H9 (cell line): Measurements from ENCODE around the gene KLHDC8A. TPM values are rescaled to one million over a fixed set of nuclear protein-coding genes. Genes with fewer than 3 reads are reported as not detected.

Source experiments
- DNase-seq: peaks from one replicate; pipeline ENCODE4 v3.0.0-alpha.2; 2017
- H2AFZ ChIP-seq: one replicate; pipeline ENCODE4 v1.6.1; 2013; ENCODE audit warnings: mild to moderate bottlenecking, low read length, control low read depth, moderate library complexity
- H2AK5ac ChIP-seq: 2 replicates; pipeline ENCODE4 v1.6.1; 2013; ENCODE audit warnings: low read length, control low read depth, mixed read lengths; ENCODE audit not compliant: insufficient read length
- H2BK120ac ChIP-seq: one replicate; pipeline ENCODE4 v1.6.1; 2013; ENCODE audit warnings: low read depth, mild to moderate bottlenecking, low read length, control low read depth, inconsistent platforms; ENCODE audit not compliant: poor library complexity, severe bottlenecking
- H2BK12ac ChIP-seq: 2 replicates; pipeline ENCODE4 v1.6.1; 2013; ENCODE audit warnings: low read length, control low read depth, mixed read lengths, low read depth; ENCODE audit not compliant: insufficient read length
- H2BK15ac ChIP-seq: 2 replicates; pipeline ENCODE4 v1.6.1; 2013; ENCODE audit warnings: low read depth, low read length, control low read depth
- H2BK20ac ChIP-seq: one replicate; pipeline ENCODE4 v1.6.1; 2013; ENCODE audit warnings: low read depth, mild to moderate bottlenecking, low read length, control low read depth, inconsistent platforms; ENCODE audit not compliant: poor library complexity, severe bottlenecking
- H2BK5ac ChIP-seq: 2 replicates; pipeline ENCODE4 v1.6.1; 2013; ENCODE audit warnings: low read length, control low read depth, mixed read lengths; ENCODE audit not compliant: insufficient read length
- H3K14ac ChIP-seq: 2 replicates; pipeline ENCODE4 v1.6.1; 2013; ENCODE audit warnings: low read length, control low read depth; ENCODE audit not compliant: insufficient read depth
- H3K18ac ChIP-seq: 2 replicates; pipeline ENCODE4 v1.6.1; 2013; ENCODE audit warnings: low read depth, mild to moderate bottlenecking, mixed read lengths, low read length, control low read depth; ENCODE audit not compliant: insufficient read length
- H3K23ac ChIP-seq: 2 replicates; pipeline ENCODE4 v1.6.1; 2013; ENCODE audit warnings: low read length, control low read depth, mixed read lengths, low read depth; ENCODE audit not compliant: insufficient read length
- H3K23me2 ChIP-seq: 2 replicates; pipeline ENCODE4 v1.6.1; 2013; ENCODE audit warnings: low read depth, mild to moderate bottlenecking, mixed read lengths, low read length, control low read depth; ENCODE audit not compliant: insufficient read length, poor library complexity, severe bottlenecking
- H3K27ac ChIP-seq: 2 replicates; pipeline ENCODE4 v1.5.1; 2013; ENCODE audit warnings: low read length, control low read depth, mixed read lengths, low read depth; ENCODE audit not compliant: insufficient read length
- H3K27me3 ChIP-seq: 2 replicates; pipeline ENCODE4 v1.6.1; 2013; ENCODE audit warnings: low read length, control low read depth, inconsistent platforms; ENCODE audit not compliant: insufficient read depth
- H3K4ac ChIP-seq: 2 replicates; pipeline ENCODE4 v1.6.1; 2013; ENCODE audit warnings: low read depth, mild to moderate bottlenecking, control low read depth, inconsistent platforms, low read length, moderate library complexity
- H3K4me1 ChIP-seq: 2 replicates; pipeline ENCODE4 v1.6.1; 2013; ENCODE audit warnings: low read length, control low read depth, inconsistent platforms; ENCODE audit not compliant: insufficient read depth
- H3K4me2 ChIP-seq: 2 replicates; pipeline ENCODE4 v1.6.1; 2013; ENCODE audit warnings: low read length, control low read depth, mixed read lengths; ENCODE audit not compliant: insufficient read length, insufficient read depth
- H3K56ac ChIP-seq: 2 replicates; pipeline ENCODE4 v1.6.1; 2013; ENCODE audit warnings: low read depth, mild to moderate bottlenecking, mixed read lengths, low read length, control low read depth; ENCODE audit not compliant: insufficient read length
- H3K79me1 ChIP-seq: 2 replicates; pipeline ENCODE4 v1.6.1; 2013; ENCODE audit warnings: low read depth, mild to moderate bottlenecking, moderate library complexity, low read length, control low read depth, inconsistent platforms; ENCODE audit not compliant: insufficient read depth, poor library complexity, severe bottlenecking
- H3K79me2 ChIP-seq: 2 replicates; pipeline ENCODE4 v1.6.1; 2013; ENCODE audit warnings: low read length, control low read depth, inconsistent platforms; ENCODE audit not compliant: insufficient read depth
- H3K9ac ChIP-seq: 2 replicates; pipeline ENCODE4 v1.6.1; 2013; ENCODE audit warnings: low read length, control low read depth, mixed read lengths; ENCODE audit not compliant: insufficient read length; ENCODE audit errors: extremely low read depth
- H3K9me3 ChIP-seq: one replicate; pipeline ENCODE4 v1.6.1; 2013; ENCODE audit warnings: low read depth, low read length, inconsistent platforms; ENCODE audit not compliant: control insufficient read depth
- H3T11ph ChIP-seq: one replicate; pipeline ENCODE4 v1.6.1; 2013; ENCODE audit warnings: mild to moderate bottlenecking, low read length, control low read depth, inconsistent platforms
- H4K20me1 ChIP-seq: one replicate; pipeline ENCODE4 v1.6.1; 2013; ENCODE audit not compliant: control insufficient read depth, insufficient read length, insufficient read depth
- H4K5ac ChIP-seq: 2 replicates; pipeline ENCODE4 v1.6.1; 2013; ENCODE audit warnings: low read depth, mild to moderate bottlenecking, mixed read lengths, low read length, control low read depth; ENCODE audit not compliant: insufficient read length
- H4K8ac ChIP-seq: replicated peaks from 2 replicates; pipeline ENCODE4 v1.6.1; 2013; ENCODE audit warnings: low read length, control low read depth, mixed read lengths, low read depth; ENCODE audit not compliant: insufficient read length
- H4K91ac ChIP-seq: 2 replicates; pipeline ENCODE4 v1.6.1; 2013; ENCODE audit warnings: low read depth, mild to moderate bottlenecking, moderate library complexity, mixed read lengths, low read length, control low read depth; ENCODE audit not compliant: insufficient read length
- H3K27ac Mint-ChIP-seq, 3 experiments: 2 replicates in 2 of 3; 3 replicates in 1 of 3; pipeline ENCODE4 v1.8.0; 2020 to 2021; ENCODE audit warnings: mixed read lengths in 3 of 3, mild to moderate bottlenecking in 1 of 3, moderate library complexity in 1 of 3
- H3K27me3 Mint-ChIP-seq: 2 replicates; pipeline ENCODE4 v1.8.0; 2021; ENCODE audit warnings: low read depth, mild to moderate bottlenecking, moderate library complexity, mixed read lengths
- H3K36me3 Mint-ChIP-seq, 3 experiments: 2 replicates in 2 of 3; 3 replicates in 1 of 3; pipeline ENCODE4 v1.8.0; 2020 to 2021; ENCODE audit warnings: low read depth in 3 of 3, mixed read lengths in 3 of 3; ENCODE audit not compliant: insufficient read depth in 1 of 3
- H3K4me1 Mint-ChIP-seq, 2 experiments: 2 replicates each; pipeline ENCODE4 v1.8.0; 2020; ENCODE audit warnings: mixed read lengths in 2 of 2
- H3K4me3 Mint-ChIP-seq, 2 experiments: 2 replicates in 1 of 2; 3 replicates in 1 of 2; pipeline ENCODE4 v1.8.0; 2020 to 2021; ENCODE audit warnings: mild to moderate bottlenecking in 2 of 2, mixed read lengths in 2 of 2, moderate library complexity in 1 of 2
- H3K9me3 Mint-ChIP-seq, 2 experiments: 2 replicates in 1 of 2; 3 replicates in 1 of 2; pipeline ENCODE4 v1.8.0; 2020; ENCODE audit warnings: mild to moderate bottlenecking in 2 of 2, mixed read lengths in 2 of 2, moderate library complexity in 1 of 2
- WGBS: extraction: QIAGEN DNeasy Blood & Tissue Kit; methylation state at CpG from one replicate; pipeline ENCODE4 v1.1.7; 2013; ENCODE audit warnings: missing lambda C conversion rate, low lambda C conversion rate, mixed read lengths; ENCODE audit not compliant: insufficient read length; ENCODE audit errors: extremely low coverage; 5-methylcytosine and 5-hydroxymethylcytosine counted together
- total RNA-seq: library from RNA; stranded (reverse); gene quantifications from 2 replicates; pipeline ENCODE4 v1.2.1, GENCODE V29; 2021
- TF ChIP-seq, protein P1 (sequence below): fragments of 200-600 bp; sonication (generic); conservative IDR thresholded peaks from 3 replicates; pipeline ENCODE4 v1.8.0; 2021; ENCODE audit warnings: antibody characterized with exemption, mild to moderate bottlenecking

Gene KLHDC8A
- total RNA-seq, 1 experiment from 2014 or later = 0.96 TPM

DNA sequence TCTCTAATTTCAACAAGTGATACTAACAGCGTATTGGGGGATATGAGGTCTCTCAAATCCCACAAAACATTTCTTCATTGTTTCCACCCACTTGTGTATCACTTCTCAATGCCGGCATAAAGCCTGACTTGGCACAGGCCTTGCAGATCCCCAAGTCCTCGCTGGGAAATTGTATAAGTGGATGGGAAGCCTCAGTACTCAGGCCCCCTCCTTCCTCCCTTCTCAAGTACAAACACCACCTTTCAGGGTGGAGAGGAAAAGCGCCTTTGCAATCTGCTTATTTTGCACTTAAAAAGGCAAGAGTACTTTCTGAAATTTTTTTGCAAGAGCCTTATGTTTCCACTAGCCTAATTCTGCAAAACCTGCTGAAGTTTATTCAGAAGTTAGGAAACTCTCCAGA, 25.8 kb upstream of the KLHDC8A start:
- Histone ChIP-seq H3K79me2 (no peaks in the 10 kb centered on the region; the same call in 1 of the 2 replicates), H4K5ac (no peak overlapping the region), H2BK20ac (no peak overlapping the region), H3K9ac (no peak overlapping the region), H3K23me2 (no peaks in the 10 kb centered on the region), H4K8ac (no peak overlapping the region), H2BK5ac (no peak overlapping the region), H2BK12ac (no peak overlapping the region), H3K27me3 (no peaks in the 10 kb centered on the region), H2AK5ac (no peak overlapping the region), H3K27ac (no peak overlapping the region), H2BK120ac (no peak overlapping the region), H3T11ph (no peak overlapping the region), H3K14ac (no peak overlapping the region), H2BK15ac (no peak overlapping the region), H3K4ac (no peak overlapping the region), H3K4me1 (no peaks in the 10 kb centered on the region), H3K4me2 (no peak overlapping the region), H2AFZ (no peak overlapping the region), H4K20me1 (no peaks in the 10 kb centered on the region), H3K56ac (no peak overlapping the region), H3K79me1 (no peaks in the 10 kb centered on the region), H3K9me3 (no peaks in the 10 kb centered on the region), H4K91ac (no peak overlapping the region), H3K18ac (no peak overlapping the region), H3K23ac (no peak overlapping the region)
- no peaks in the 10 kb centered on the region for H3K36me3 Mint-ChIP-seq
- no CpG with 5 or more reads among the region's 4 CpGs for WGBS
- H3K4me1 Mint-ChIP-seq = peaks cover 2 to 5% of the 10 kb centered on the region in 2 experiments
- H3K9me3 Mint-ChIP-seq = no peaks in the 10 kb centered on the region
- no peak for DNase-seq
- H3K27ac Mint-ChIP-seq = no peak overlapping the region
- no peak overlapping the region for H3K4me3 Mint-ChIP-seq
- TF ChIP-seq, protein P1, sequence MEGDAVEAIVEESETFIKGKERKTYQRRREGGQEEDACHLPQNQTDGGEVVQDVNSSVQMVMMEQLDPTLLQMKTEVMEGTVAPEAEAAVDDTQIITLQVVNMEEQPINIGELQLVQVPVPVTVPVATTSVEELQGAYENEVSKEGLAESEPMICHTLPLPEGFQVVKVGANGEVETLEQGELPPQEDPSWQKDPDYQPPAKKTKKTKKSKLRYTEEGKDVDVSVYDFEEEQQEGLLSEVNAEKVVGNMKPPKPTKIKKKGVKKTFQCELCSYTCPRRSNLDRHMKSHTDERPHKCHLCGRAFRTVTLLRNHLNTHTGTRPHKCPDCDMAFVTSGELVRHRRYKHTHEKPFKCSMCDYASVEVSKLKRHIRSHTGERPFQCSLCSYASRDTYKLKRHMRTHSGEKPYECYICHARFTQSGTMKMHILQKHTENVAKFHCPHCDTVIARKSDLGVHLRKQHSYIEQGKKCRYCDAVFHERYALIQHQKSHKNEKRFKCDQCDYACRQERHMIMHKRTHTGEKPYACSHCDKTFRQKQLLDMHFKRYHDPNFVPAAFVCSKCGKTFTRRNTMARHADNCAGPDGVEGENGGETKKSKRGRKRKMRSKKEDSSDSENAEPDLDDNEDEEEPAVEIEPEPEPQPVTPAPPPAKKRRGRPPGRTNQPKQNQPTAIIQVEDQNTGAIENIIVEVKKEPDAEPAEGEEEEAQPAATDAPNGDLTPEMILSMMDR = no peak
- peaks cover under 1% of the 10 kb centered on the region; the same call in 1 of the 2 replicates for H3K27me3 Mint-ChIP-seq
